ENCODE measurements around the gene MTNR1B.

MTNR1B gene

GRCh38 chr11:92978271-92979111, 9.0 kb downstream of the MTNR1B start:
- DNase-seq: no peak

- DNase-seq: no peak
Observed at GRCh38 chr11:92979176-92979575, 9.7 kb downstream of the MTNR1B start.

- no peak for DNase-seq
Observed at GRCh38 chr11:92980312-92980711, 10.9 kb downstream of the MTNR1B start.

GRCh38 chr11:92981508-92982043, 12.1 kb downstream of the MTNR1B start:
- DNase-seq: no peak

- DNase-seq: no peak
Observed at GRCh38 chr11:92986585-92986984, 17.1 kb downstream of the MTNR1B start.

GRCh38 chr11:92993004-92993403, 23.6 kb downstream of the MTNR1B start:
- DNase-seq: no peak

- peak; percentile 1 for DNase-seq
Observed at GRCh38 chr11:93000511-93001476, 31.3 kb downstream of the MTNR1B start.

- no peak for DNase-seq
Observed at GRCh38 chr11:93001806-93002205, 32.4 kb downstream of the MTNR1B start.

- DNase-seq: no peak
Observed at GRCh38 chr11:93002380-93002779, 32.9 kb downstream of the MTNR1B start.

- no peak for DNase-seq
Observed at GRCh38 chr11:93005239-93005638, 35.8 kb downstream of the MTNR1B start.

GRCh38 chr11:93013646-93014045, 44.2 kb downstream of the MTNR1B start:
- DNase-seq: no peak

GRCh38 chr11:93016595-93016994, 47.1 kb downstream of the MTNR1B start:
- no peak for DNase-seq

GRCh38 chr11:93017821-93018690, 48.6 kb downstream of the MTNR1B start:
- DNase-seq: no peak

GRCh38 chr11:93020248-93021046, 51.0 kb downstream of the MTNR1B start:
- no peak for DNase-seq

GRCh38 chr11:93024369-93024768, 54.9 kb downstream of the MTNR1B start:
- DNase-seq: no peak

- DNase-seq: no peak
Observed at GRCh38 chr11:93025558-93026255, 56.3 kb downstream of the MTNR1B start.

GRCh38 chr11:93028960-93029522, 59.6 kb downstream of the MTNR1B start:
- no peak for DNase-seq

GRCh38 chr11:93031386-93031785, 61.9 kb downstream of the MTNR1B start:
- DNase-seq: no peak

All from suppressor macrophage treated with lipopolysaccharide for 4 hours (primary cell).